Measurements from ENCODE around the gene ADM5.

DNA sequence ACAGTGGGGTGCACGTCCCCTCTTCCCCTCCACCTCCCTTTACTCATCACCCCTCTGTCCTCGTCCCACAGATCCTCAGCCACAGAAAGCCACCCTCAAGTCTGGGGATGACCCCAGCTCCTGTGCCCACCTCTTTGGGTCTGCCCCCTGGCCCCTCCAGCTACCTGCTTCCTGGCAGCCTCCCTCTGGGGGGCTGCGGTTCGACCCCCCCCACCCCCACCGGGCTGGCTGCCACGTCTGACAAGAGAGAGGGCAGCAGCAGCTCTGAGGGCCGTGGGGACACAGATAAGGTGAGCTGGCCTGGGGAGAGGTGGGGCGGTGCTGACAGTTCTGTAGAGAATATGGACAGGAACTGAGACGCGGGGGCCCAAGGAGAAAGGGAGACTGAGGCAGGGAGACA is 34.8 kb upstream of the ADM5 start:
- no peak for TF ChIP-seq POLR2A (IDR thresholded peaks at IDR 0.05)
- TF ChIP-seq CTCF (IDR thresholded peaks at IDR 0.05): no peak
